Left ventricle myocardium superior (tissue), 1 donor: ENCODE data around the gene TMEM187. TPM values are rescaled to one million over a fixed set of nuclear protein-coding genes. Genes with fewer than 3 reads are reported as not detected.
"Not testable (repeated sequence)": the region's sequence is repeated elsewhere in the genome, so short reads cannot be mapped to it uniquely, and the experiment has no call there.

Experiments
- ATAC-seq: fragments of 200-7000 bp; cut with Tn5 transposase; one replicate; pipeline ENCODE4 v1.9.1; 2020; ENCODE audit warnings: mild to moderate bottlenecking, moderate library complexity
- DNase-seq: peaks from one replicate; pipeline ENCODE4 v3.0.0-alpha.2; 2020
- intact Hi-C: fragments of 100-400 bp; cut with micrococcal nuclease; formaldehyde crosslinking; loops from one replicate; pipeline ENCODE4 v1.11.0; 2022
- total RNA-seq: library from RNA; stranded (reverse); fragmentation: NEBNext Ultra II Directional; extraction: Animal tissue kit (Norgen Biotek cat#: 25700); gene quantifications from one replicate; pipeline ENCODE4 v1.2.1, GENCODE V29; 2021
- donor health status: DM: no; HTN: yes; CAD: no; lungs with severe emphysema.

Gene TMEM187
- total RNA-seq, 1 donor from 2014 or later: 6.0 TPM

DNA sequence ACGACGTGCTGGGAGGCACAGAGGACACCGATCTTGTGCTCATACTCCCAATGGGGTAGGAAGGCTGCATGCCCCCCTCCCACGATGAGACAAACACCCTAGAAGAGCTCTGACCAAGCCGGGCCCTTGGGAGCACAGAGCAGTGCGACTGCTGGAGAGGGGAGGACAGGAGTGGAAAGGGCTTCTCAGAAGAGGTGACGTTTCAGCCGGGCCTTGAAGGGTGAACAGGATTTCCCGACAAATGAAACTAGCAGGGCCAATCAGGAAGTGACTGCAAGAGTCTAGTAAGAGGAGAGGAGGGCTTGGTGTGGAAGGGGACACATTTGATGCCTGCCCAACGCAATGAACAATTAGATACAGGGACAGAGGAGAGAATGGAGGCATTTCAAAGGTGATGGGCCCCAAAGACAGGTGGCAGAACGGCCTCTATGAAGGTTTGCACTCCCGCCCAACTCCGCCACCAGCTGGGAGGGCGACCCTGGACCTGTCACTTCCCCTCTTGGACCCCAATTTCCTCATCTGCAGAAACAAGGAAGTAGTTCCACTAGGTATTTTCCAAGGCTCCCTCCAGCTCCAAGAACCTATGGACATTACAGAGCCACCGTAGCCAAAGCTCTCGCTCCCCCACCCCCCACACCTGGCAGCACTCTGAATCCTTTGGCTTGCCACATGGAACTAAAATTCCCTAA, 4.9 kb upstream of the TMEM187 start:
- DNase-seq (no peak), ATAC-seq (no peak)
- intact Hi-C loops: no loop called here

DNA sequence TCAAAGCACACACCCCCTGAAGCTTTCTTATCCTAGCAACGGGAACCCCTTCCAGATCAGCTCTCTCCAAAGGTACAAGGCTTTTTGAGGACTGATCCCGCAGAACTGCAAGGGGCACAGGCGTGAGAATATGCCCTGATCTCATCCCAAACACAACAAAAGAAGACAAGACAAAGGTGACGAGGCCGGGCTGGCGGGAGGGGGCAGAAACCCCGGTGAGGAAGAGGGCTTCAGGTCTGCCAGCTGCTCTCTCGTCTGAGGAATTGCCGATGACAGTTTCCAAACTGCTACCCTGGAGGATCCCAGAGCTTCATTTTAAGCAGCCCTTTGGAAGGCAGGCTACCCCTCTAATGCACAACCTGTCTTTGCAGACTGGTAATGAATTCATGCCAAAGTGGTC, 4.3 kb upstream of the TMEM187 start:
- intact Hi-C loops: no loop called here
- no peak for ATAC-seq
- DNase-seq: no peak

DNA sequence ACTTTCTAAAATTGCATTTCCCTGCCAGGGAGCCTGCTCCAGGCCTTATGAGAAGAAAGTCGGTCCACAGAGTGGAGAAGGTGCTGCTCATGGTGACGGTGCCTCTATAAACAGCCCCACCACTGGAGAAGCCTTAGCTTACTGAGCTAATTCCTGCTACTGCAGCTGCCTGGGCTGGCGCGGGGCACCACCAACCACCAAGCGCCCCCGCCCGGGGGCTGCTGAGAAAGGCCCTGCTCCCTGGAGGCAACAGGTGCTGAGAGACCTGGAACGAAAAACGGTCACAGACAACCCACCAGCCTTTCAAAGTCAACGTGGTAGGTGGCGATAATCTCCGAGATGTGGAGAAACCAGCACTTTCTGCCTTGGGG, 3.8 kb upstream of the TMEM187 start:
- intact Hi-C loops: no loop called here
- ATAC-seq (no peak), DNase-seq (no peak)

DNA sequence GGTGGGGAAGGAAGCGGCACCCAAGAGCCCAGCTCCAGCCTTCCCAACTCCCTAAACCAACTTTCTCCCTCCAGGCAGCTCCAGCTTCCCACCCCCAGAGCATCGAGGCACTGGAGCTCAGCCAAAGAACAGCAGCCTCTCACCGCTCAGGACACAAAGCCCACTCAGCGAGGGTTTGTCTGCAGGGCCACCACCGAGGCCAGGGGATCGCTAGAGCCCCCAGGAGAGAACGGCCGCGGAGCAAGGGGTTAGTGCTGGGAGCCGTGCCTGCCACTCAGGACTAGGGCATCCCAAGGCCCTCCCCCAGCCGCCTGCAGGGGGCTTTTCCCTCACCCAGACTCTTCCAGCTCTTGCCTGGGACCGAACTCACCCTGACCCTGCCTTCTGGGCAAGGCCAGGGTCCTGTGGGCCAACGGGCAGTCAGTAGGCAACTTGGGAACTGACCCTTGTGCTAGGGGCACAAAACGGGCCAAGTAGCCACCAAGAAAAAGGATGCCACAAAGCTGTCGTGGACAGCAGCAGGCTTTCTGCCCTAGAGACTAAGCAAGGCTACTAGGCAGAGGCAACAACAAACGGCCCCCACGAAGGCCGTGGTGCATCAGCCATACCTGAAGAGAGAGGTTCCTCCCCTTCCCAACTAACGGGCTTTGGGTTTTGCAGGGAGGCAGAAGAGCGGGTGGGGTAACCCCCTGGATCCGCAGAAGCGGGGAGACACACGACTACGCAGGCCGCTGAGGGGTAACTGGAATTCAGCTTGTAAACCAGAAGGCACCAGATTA, 3.2 kb upstream of the TMEM187 start:
- DNase-seq (no peak), ATAC-seq (no peak)
- intact Hi-C loops: no loop called here

DNA sequence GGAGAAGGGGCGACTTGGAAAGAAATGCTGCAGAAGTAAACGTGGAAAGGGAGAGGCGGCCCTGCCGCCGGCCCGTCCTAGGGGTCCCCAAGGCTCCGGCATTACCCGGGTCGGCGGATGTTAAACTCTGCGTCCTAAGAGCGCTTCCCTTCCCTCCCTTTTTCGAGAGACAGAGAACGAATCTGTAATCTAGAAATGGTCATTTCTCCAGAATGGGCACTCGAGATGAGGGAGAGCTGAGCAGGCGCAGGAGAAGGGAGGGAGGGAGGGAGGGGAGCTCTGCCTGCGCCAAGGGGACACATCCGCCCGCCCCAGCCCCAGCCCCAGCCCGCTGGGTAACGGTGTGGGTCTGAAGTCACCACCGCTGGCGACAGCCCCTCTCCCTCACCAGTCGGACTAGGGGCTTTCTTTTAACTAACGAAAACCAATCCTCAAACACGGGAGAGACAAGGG, 2.6 kb upstream of the TMEM187 start:
- DNase-seq (peak; percentile 53), ATAC-seq (no peak)
- intact Hi-C loops: no loop called here

DNA sequence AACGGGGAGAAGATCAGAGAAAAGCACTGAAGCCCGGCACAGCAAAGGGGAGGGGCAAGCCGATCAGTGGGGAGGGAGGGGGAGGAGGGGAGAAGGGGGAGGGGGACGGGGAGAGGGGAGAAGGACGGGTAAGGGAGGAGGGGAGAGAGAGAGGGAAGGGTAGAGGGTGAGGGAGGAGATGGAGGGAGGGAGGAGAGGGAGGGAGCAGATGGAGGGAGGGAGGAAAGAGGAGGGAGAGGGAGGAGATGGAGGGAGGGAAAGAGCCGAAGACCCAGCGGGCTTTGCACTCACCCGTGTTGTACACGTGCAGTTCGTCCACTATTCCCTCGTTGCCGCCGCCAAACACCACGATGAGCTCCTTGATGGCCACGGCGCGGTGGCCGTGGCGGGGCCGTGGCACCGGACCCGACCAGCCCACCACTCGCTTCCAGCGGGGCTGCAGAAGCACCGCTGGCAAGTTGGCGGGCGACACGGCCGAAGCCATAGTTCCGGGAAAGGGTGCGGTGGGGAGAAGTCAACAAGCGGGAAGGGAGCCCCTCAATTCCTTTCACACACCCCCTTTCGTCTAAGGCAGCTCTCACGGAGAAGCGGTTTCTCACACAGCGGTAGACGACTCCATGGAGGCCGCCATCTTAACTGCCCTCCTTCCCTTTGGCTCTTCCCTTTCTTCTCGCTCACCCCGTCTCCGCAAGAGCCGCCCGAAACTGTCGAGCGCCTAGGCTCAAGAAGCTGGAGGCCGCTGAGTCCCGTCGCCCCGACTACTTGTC, 2.0 kb upstream of the TMEM187 start:
- DNase-seq: peak; percentile 50
- intact Hi-C loops: no loop called here

DNA sequence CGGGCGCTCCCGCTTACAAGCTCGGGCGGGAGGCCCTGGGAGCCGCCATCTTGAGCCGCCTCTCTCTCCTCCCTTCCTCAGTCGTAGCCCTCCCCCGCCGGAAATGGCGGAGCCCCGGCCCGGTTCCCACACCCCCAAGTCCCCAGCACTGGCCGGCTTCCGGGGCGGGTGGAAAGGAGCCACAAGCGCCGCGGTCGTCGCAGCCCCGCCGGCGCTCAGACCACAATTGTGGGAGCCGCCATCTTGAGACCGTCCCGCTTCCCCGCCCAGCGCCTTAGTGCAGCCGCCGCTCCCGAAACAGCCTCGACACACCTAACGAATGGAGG, 1.5 kb upstream of the TMEM187 start:
- ATAC-seq (peak; percentile 76), DNase-seq (peak; percentile 92)
- intact Hi-C loops: no loop called here

More for the DNA sequence above, 2.0 kb upstream of the TMEM187 start:
- peak; percentile 29 for ATAC-seq

DNA sequence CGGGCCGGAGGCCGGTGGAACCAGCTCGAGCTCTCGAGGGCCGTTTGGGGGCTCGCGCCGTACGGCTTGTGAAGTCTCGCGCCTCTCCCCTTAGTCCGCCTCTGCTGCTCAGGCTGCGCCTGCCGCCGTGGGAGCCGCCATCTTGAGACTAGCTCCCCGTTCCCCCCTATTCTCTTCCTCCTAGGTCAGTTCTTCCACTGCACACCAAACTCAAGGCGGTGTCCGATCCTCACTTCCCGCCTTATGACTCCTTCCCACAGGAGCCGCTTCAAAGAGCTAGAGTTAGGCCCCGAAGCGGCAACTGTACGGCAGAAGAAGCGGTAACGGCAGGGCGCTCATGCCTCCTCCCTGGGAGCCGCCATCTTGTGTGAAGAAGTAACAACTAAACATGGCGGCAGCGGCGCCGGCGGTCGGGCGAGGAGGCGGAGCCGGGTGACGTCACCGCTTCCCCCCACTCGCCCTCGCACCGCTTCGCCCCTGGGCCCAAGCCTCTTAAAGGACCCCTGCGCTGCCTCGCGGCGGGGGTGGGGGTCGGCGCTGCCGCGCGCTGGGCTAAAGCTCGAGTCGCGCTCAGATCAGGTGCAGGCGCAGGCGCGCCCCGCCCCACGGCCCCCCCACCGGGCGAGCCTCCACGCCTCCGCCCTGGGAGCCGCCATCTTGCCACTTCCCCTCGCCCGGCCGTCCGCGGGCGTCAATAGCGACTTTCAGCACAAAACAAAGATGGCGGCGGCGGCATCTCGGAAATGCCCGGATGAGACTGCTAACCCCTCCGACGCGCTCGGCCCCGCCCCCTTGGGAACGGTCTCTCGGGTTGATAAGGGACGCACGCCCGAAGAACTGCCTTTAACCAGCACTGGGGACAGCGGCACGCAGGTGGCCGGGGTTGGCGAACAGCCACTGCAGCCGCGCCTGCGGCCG, 845 bp upstream of the TMEM187 start, which contains the start of gene HCFC1:
HCFC1 (minus strand) TSS at position 369 of the 918 bp plus-strand sequence. CDS start 978 bp downstream, outside the sequence.
- intact Hi-C loops: no loop called here
- DNase-seq (peak; percentile 94), ATAC-seq (peak; percentile 77)

DNA sequence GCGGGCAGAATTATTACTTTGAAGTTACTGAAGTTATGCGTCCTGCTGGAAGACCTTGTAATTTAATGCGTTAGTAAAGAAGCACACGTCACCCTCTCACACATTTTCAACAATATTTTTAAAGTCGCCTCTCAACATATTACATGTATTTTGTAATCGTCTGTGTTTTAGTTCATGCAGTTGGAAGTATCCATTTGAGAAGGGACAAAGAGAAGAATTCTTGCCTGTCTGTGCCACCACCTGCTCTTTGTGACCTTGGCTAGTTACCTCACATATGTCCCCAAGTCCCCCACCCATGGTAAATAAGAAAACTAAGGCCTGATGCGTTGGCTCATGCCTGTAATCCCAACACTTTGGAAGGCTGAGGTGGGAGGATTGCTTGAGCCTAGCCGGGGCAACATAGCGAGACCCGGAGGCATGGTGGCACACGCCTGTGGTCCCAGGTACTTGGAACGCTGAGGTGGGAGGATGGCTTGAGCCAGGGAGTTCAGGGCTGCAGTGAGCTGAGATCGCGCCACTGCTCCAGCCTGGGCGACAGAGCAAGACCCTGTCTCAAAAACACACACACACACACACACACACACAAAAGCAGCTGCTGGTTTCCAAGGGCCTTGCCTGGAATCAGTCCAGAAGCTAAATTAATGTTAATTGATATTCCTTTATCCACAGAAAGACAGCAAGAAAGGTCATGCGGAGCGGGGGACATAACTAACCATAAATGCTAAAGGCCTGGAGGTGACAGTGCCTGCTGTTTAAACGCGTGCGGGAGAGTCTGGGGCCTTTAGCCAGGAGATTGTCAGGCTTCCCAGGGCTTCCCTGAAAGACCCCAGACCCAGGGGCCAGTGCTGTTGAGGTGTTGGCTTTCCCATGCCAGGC, 811 bp downstream of the TMEM187 start:
- ATAC-seq: no peak
- intact Hi-C loops: no loop called here

DNA sequence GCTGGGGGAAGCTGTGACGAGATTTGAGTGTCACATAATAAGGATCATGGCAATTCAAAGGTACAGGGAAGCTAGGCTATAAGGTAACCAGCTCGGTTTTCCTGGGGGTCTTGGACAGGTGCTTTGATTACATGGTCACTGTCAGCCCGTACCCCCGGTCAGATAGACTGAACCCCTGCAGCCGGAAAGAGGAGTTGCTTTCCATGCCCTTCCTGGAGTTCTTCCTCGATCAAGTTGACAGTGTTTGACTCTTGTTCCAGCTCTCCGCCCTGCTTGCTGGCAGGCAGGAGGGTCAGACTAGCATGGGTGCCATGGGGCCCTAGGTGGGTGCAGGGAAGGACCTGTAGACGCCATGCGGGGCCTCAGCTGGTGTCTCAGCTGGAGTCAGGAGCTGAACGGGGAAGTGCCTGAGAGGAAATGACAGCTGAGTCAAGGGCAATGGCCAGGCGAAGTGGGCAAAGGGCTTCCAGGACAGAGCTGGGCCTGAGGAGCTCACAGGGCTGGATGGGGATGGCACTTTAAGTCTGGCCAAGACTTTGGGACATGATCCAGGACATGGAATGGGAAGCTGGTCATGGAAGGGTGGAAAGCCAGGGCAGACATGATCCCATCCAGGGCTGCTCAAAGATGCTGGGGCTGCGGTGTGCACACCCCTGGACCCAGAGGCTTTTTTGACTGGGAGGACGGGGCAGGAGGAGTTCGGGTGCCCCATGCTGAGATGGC, 1.6 kb downstream of the TMEM187 start:
- intact Hi-C loops: no loop called here
- no peak for ATAC-seq
- no peak for DNase-seq

More for the DNA sequence above, 811 bp downstream of the TMEM187 start:
- DNase-seq: no peak

DNA sequence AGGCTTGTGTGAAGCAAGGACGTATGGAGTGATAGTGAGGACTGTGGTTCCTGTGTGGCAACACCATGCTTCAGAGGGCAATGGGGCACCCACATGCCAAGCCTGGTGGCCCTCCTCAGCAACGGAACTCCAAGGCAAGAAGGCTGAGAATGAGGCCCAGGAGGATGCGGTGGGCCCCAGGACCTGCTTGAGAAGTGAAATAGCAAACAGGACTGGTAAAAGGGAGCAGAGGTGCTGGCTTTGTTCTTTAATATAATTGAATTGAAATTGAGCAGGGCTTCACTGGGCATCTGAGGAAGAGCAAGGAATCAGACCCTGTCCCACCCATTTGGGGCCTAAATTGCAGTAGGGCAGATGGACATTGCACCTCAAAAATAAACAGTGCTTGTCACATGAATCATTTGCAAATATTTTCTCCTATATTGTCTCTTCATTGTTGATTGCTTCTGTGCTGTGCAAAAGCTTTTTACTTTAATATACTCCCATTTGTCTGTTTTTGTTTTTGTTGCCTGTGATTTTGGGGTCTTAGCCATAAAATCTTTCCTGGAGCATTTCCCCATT, 2.3 kb downstream of the TMEM187 start:
- intact Hi-C loops: no loop called here
- no peak for DNase-seq
- no peak for ATAC-seq

DNA sequence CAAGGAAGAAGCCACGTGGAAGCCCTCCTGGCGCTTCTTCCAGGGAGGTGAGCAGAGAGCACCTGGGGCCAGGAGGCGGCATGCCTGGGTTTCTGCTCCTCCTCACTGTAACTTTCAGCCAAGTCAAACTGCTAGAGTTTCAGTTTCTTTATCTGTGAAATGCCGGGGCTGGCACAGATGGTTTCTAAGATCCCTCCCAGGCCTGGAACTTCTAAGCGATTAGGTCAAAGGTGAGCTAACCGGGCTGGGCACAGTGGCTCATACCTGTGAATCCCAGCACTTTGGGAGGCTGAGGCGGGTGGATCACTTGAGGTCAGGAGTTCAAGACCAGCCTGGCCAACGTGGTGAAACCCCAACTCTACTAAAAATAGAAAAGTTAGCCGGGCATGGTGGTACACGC, 7.8 kb downstream of the TMEM187 start:
- ATAC-seq, intact Hi-C loops, DNase-seq: not testable (repeated sequence)

DNA sequence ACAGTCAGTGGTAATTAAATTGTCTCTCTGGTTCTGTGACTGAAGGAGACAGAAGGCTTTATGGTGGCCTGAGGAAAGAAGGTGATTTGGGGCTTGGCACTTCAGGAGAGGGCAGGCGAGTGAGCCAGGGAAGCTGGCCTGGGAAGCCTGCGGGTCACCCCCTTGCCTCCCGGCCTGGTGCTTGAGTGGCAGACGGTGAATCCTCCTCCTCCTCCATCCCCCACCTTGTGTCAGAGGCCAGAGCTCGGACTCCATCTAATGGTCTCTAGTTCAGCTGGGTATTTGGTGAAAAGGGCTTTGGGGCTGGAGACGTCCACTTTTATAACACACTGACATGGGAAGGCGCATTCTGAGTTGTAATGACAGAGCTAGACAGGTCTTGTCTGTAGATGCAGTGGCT, 8.7 kb downstream of the TMEM187 start:
- intact Hi-C loops: no loop called here
- no peak for ATAC-seq
- DNase-seq: no peak

DNA sequence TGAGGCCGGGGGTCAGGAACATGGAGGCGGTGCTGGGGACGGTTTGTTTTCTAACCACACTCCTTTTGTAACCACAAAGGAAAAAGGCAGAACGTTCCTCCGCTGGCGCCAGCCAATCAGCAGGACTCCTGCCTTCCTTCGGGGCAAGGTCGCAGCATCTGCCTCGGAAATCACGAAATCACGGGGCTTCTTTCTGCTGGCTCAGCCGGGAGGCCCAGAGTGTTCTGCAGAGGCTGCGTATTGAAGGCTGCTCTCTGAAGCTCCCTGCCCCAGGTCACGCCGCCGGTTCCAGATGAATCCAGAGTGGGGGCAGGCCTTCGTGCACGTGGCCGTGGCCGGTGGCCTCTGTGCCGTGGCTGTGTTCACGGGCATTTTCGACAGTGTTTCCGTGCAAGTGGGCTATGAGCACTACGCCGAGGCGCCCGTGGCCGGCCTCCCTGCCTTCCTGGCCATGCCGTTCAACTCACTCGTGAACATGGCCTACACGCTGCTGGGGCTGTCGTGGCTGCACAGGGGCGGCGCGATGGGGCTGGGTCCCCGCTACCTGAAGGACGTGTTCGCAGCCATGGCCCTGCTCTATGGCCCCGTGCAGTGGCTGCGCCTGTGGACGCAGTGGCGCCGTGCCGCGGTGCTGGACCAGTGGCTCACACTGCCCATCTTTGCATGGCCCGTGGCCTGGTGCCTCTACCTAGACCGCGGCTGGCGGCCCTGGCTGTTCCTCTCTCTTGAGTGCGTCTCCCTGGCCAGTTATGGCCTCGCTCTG, 9.4 kb downstream of the TMEM187 start:
- peak; percentile 57 for DNase-seq
- intact Hi-C loops: no loop called here

DNA sequence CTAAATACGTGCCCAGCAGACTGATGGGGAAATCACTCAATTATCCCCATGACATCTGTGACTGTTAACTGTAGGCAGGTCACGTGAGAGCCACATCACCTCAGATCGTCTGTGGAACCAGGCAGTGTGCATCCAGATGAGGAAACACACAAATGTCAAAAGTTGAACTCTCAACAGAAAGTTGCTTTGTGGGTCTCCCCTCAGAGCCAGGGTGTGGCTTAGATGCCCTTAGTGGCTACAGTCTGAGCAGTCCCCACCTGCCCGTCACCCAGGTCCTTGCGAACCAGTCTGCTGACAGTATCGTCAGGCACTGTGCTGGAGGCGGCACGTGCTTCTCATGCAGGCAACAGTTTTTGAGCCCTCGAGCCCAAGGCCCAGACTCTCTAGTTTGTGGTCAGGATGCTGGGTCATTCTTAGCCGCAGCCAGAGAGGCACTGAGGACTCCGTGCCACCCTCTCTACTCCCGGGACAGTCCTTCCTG, 10.8 kb downstream of the TMEM187 start:
- intact Hi-C loops: no loop called here
- DNase-seq (no peak), ATAC-seq (no peak)

More for the DNA sequence above, 9.4 kb downstream of the TMEM187 start:
- ATAC-seq: peak; percentile 57
